ENCODE results near the gene NF2.
"Not testable (repeated sequence)": the region's sequence is repeated elsewhere in the genome, so short reads cannot be mapped to it uniquely, and the experiment has no call there.

NF2 gene

GRCh38 chr22:29587938-29588699 lies 15.3 kb upstream of the NF2 start:
- Histone ChIP-seq H3K4me3 (ENCODE audit: low read depth in 1 of 2, low read length in 1 of 2) (no peak overlapping the region), H3K27me3 (no peaks in the 10 kb centered on the region), H3K4me1 (ENCODE audit: control insufficient read depth in 1 of 2, insufficient read depth in 1 of 2, low read depth in 1 of 2, low read length in 1 of 2) (peaks cover 0 to 3% of the 10 kb centered on the region in 2 experiments), H3K36me3 (no peaks in the 10 kb centered on the region), H3K9me3 (no peaks in the 10 kb centered on the region), H3K27ac (no peak overlapping the region)
- no peak for TF ChIP-seq CTCF (IDR thresholded peaks at IDR 0.05)

- no peak overlapping the region for H3K4me3 ChIP-seq (ENCODE audit: low read depth in 1 of 2, low read length in 1 of 2)
- H3K27me3 ChIP-seq: no peaks in the 10 kb centered on the region
- H3K36me3 ChIP-seq: no peaks in the 10 kb centered on the region
- peaks cover 0 to 3% of the 10 kb centered on the region in 2 experiments for H3K4me1 ChIP-seq (ENCODE audit: control insufficient read depth in 1 of 2, insufficient read depth in 1 of 2, low read depth in 1 of 2, low read length in 1 of 2)
- H3K27ac ChIP-seq: no peak overlapping the region
- no peaks in the 10 kb centered on the region for H3K9me3 ChIP-seq
- no peak for TF ChIP-seq CTCF (IDR thresholded peaks at IDR 0.05)
Measured at GRCh38 chr22:29593923-29594322, 9.5 kb upstream of the NF2 start.

- not testable (repeated sequence) for H3K9me3 ChIP-seq; H3K27ac ChIP-seq; H3K27me3 ChIP-seq; H3K4me3 ChIP-seq (ENCODE audit: low read depth in 1 of 2, low read length in 1 of 2); H3K36me3 ChIP-seq; H3K4me1 ChIP-seq (ENCODE audit: control insufficient read depth in 1 of 2, insufficient read depth in 1 of 2, low read depth in 1 of 2, low read length in 1 of 2)
Measured at GRCh38 chr22:29594447-29594846, 9.0 kb upstream of the NF2 start.

GRCh38 chr22:29596408-29596807 lies 7.0 kb upstream of the NF2 start:
- Histone ChIP-seq H3K9me3 (no peaks in the 10 kb centered on the region), H3K4me3 (ENCODE audit: low read depth in 1 of 2, low read length in 1 of 2) (no peak overlapping the region), H3K4me1 (ENCODE audit: control insufficient read depth in 1 of 2, insufficient read depth in 1 of 2, low read depth in 1 of 2, low read length in 1 of 2) (no peaks in the 10 kb centered on the region), H3K36me3 (no peaks in the 10 kb centered on the region), H3K27ac (peak overlapping the region; percentile 64), H3K27me3 (no peaks in the 10 kb centered on the region)
- TF ChIP-seq CTCF (IDR thresholded peaks at IDR 0.05): no peak

- not testable (repeated sequence) for H3K36me3 ChIP-seq; H3K27me3 ChIP-seq; H3K27ac ChIP-seq; H3K4me1 ChIP-seq (ENCODE audit: control insufficient read depth in 1 of 2, insufficient read depth in 1 of 2, low read depth in 1 of 2, low read length in 1 of 2); H3K4me3 ChIP-seq (ENCODE audit: low read depth in 1 of 2, low read length in 1 of 2); H3K9me3 ChIP-seq
Measured at GRCh38 chr22:29597871-29598683, 5.4 kb upstream of the NF2 start.

GRCh38 chr22:29598684-29599020 lies 4.8 kb upstream of the NF2 start:
- Histone ChIP-seq H3K36me3 (no peaks in the 10 kb centered on the region), H3K4me1 (ENCODE audit: control insufficient read depth in 1 of 2, insufficient read depth in 1 of 2, low read depth in 1 of 2, low read length in 1 of 2) (peaks cover 0 to 3% of the 10 kb centered on the region in 2 experiments), H3K27me3 (no peaks in the 10 kb centered on the region), H3K9me3 (no peaks in the 10 kb centered on the region), H3K27ac (no peak overlapping the region), H3K4me3 (ENCODE audit: low read depth in 1 of 2, low read length in 1 of 2) (no peak overlapping the region)
- no peak for TF ChIP-seq CTCF (IDR thresholded peaks at IDR 0.05)
